DND-41 (cell line): ENCODE measurements around the gene RSBN1L.

Experiments
- ATAC-seq: fragments of 200-7000 bp; cut with Tn5 transposase; 3 replicates; pipeline ENCODE4 v1.9.1; 2021; ENCODE audit warnings: low read depth; ENCODE audit not compliant: insufficient read depth
- DNase-seq: peaks from one replicate; pipeline ENCODE4 v3.0.0-alpha.2; 2020
- H2AFZ ChIP-seq: 2 replicates; pipeline ENCODE4 v1.6.0; 2012; ENCODE audit warnings: low read depth, low read length
- H3K27ac ChIP-seq: 2 replicates; pipeline ENCODE4 v1.5.1; 2012; ENCODE audit warnings: low read length, inconsistent platforms
- H3K27me3 ChIP-seq: fragments of 200-600 bp; sonication (generic); 2 replicates; pipeline ENCODE4 v1.6.0; 2012; ENCODE audit warnings: low read length, mild to moderate bottlenecking, inconsistent platforms; ENCODE audit not compliant: insufficient read depth, poor library complexity
- H3K36me3 ChIP-seq: 2 replicates; pipeline ENCODE4 v1.5.1; 2012; ENCODE audit warnings: low read length, inconsistent platforms; ENCODE audit not compliant: insufficient read depth
- H3K4me1 ChIP-seq: 2 replicates; pipeline ENCODE4 v1.5.1; 2012; ENCODE audit warnings: mild to moderate bottlenecking, low read length; ENCODE audit not compliant: insufficient read depth
- H3K4me2 ChIP-seq: 2 replicates; pipeline ENCODE4 v1.6.0; 2012; ENCODE audit warnings: mild to moderate bottlenecking, moderate library complexity, low read length, inconsistent platforms; ENCODE audit not compliant: insufficient read depth
- H3K4me3 ChIP-seq, 2 experiments: fragments of 200-600 bp in 1 of 2; shearing (Covaris generic) in 1 of 2; 2 replicates each; pipeline ENCODE4 v1.5.1; 2012 to 2016; ENCODE audit warnings: inconsistent platforms in 2 of 2, low read length in 2 of 2, mild to moderate bottlenecking in 2 of 2, low read depth in 1 of 2, moderate library complexity in 1 of 2
- H3K79me2 ChIP-seq: 2 replicates; pipeline ENCODE4 v1.6.0; 2012; ENCODE audit warnings: low read length, inconsistent platforms; ENCODE audit not compliant: insufficient read depth
- H3K9ac ChIP-seq: 2 replicates; pipeline ENCODE4 v1.6.0; 2012; ENCODE audit warnings: low read depth, mild to moderate bottlenecking, inconsistent platforms, low read length, moderate library complexity
- H3K9me3 ChIP-seq: 2 replicates; pipeline ENCODE4 v1.5.1; 2012; ENCODE audit warnings: low read length, moderate library complexity, mild to moderate bottlenecking, inconsistent platforms; ENCODE audit not compliant: insufficient read depth, severe bottlenecking
- H4K20me1 ChIP-seq: 2 replicates; pipeline ENCODE4 v1.6.0; 2012; ENCODE audit warnings: low read length; ENCODE audit not compliant: insufficient read depth
- EZH2 ChIP-seq: IDR thresholded peaks from 3 replicates; pipeline ENCODE4 v1.6.1; 2012; ENCODE audit warnings: borderline replicate concordance, low read depth, mild to moderate bottlenecking, moderate library complexity, low read length, inconsistent platforms; ENCODE audit not compliant: severe bottlenecking
- TF ChIP-seq, protein P1 (sequence below): IDR thresholded peaks from 2 replicates; pipeline ENCODE4 v1.5.1; 2012; ENCODE audit warnings: borderline replicate concordance, low read length, moderate library complexity, mild to moderate bottlenecking; ENCODE audit not compliant: poor library complexity, severe bottlenecking; ENCODE audit errors: extremely low read depth

Gene RSBN1L

DNA sequence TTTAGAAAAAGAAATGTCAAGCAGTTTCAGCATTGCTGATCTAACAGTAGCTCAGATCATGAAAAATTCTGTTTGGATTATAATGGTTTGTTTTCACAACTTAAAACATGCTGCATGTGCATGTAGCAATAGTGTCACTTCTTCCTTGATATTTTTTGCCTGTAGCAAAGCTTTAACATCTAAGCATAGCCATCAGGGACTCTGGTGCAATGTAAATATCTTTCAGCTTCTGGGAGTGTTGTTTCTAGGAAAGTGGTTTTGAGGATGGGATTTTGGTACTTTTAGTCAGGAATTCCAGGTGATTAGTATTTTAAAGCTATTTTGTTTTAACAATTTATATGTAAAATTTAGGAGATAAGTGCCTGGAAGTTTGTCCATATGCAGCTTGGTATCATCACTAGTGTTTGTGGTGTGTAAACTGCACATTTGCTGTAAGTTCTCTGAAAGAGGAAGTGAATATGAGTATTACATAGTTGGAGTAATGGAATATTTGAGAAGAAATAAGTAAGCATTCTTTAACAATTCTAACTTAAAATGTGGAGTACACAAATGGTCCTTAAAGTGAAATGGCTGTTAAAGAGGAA, 1.9 kb downstream of the RSBN1L start:
- Histone ChIP-seq H3K27me3 (no peaks in the 10 kb centered on the region), H3K4me1 (peaks cover 60% of the 10 kb centered on the region)

DNA sequence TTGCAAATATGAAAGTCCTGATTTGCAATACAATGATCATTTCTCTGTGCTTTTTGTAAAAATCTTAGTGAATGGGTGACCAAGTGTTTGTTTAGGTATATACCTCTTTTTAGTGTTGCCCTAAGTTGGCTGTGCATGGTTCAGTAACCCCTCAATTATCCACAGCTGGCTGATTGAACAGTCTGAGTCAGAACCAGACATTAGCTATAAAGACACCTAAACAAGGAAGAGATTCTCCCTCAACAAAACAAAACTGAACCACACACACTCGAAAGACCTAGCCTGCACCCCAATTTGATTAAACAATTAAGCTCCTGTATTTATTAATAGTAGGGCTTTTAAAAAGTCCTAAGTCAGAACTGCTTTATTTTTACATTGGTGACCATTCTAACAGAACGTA, 2.8 kb downstream of the RSBN1L start:
- no peak for ATAC-seq
- no peaks in the 10 kb centered on the region for H3K27me3 ChIP-seq
- H3K79me2 ChIP-seq: peaks cover 96% of the 10 kb centered on the region
- H3K27ac ChIP-seq: no peak overlapping the region
- peaks cover 15% of the 10 kb centered on the region for H3K36me3 ChIP-seq
- TF ChIP-seq, protein P1, sequence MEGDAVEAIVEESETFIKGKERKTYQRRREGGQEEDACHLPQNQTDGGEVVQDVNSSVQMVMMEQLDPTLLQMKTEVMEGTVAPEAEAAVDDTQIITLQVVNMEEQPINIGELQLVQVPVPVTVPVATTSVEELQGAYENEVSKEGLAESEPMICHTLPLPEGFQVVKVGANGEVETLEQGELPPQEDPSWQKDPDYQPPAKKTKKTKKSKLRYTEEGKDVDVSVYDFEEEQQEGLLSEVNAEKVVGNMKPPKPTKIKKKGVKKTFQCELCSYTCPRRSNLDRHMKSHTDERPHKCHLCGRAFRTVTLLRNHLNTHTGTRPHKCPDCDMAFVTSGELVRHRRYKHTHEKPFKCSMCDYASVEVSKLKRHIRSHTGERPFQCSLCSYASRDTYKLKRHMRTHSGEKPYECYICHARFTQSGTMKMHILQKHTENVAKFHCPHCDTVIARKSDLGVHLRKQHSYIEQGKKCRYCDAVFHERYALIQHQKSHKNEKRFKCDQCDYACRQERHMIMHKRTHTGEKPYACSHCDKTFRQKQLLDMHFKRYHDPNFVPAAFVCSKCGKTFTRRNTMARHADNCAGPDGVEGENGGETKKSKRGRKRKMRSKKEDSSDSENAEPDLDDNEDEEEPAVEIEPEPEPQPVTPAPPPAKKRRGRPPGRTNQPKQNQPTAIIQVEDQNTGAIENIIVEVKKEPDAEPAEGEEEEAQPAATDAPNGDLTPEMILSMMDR: no peak
- TF ChIP-seq EZH2: no peak
- peak overlapping the region; percentile 99; the same call in 1 of the 2 replicates for H3K9ac ChIP-seq
- H3K4me2 ChIP-seq: peak overlapping the region; percentile 91
- peak overlapping the region in 1 of 2 experiments; percentile 98; a peak in 1 of 4 replicates for H3K4me3 ChIP-seq
- H4K20me1 ChIP-seq: peaks cover 58% of the 10 kb centered on the region
- H2AFZ ChIP-seq: no peak overlapping the region
- peaks cover 52% of the 10 kb centered on the region for H3K4me1 ChIP-seq
- H3K9me3 ChIP-seq: no peaks in the 10 kb centered on the region
- DNase-seq: no peak

More for the DNA sequence above, 1.9 kb downstream of the RSBN1L start:
- DNase-seq (no peak), ATAC-seq (no peak)
- H3K27ac ChIP-seq: peak overlapping the region; percentile 99
- peaks cover 95% of the 10 kb centered on the region for H3K79me2 ChIP-seq
- H3K9me3 ChIP-seq: no peaks in the 10 kb centered on the region
- H3K4me2 ChIP-seq: peak overlapping the region; percentile 91
- H3K4me3 ChIP-seq: peak overlapping the region; percentile 91 to 98; a peak in 3 of 4 replicates
- H3K9ac ChIP-seq: peak overlapping the region; percentile 99
- no peak for TF ChIP-seq EZH2
- TF ChIP-seq, protein P1: no peak
- peaks cover 51% of the 10 kb centered on the region for H4K20me1 ChIP-seq
- H3K36me3 ChIP-seq: peaks cover 12% of the 10 kb centered on the region
- no peak overlapping the region for H2AFZ ChIP-seq

DNA sequence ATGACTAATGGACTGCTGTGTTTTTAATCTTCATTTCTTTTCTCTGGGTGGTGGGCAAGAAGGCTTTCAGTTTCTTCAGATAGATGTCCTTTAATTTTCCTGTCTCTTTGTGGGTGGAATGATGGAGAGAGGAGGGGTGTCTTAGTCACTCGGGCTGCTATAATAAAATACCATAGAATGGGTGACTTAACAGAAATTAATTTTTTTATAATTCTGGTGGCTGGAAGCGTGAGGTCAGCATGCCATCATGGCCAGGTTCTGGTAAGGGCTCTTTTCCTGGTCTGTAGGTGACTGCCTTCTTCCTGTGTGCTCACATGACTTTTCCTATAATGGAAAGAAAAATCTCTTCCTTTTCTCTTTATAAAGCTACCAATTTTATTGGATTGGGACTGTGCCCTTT, 6.3 kb downstream of the RSBN1L start:
- Histone ChIP-seq H3K79me2 (peaks cover 100% of the 10 kb centered on the region), H3K4me3 (no peak overlapping the region), H3K9ac (no peak overlapping the region), H3K4me2 (peak overlapping the region; percentile 20; the same call in 1 of the 2 replicates), H3K4me1 (peaks cover 39% of the 10 kb centered on the region), H3K36me3 (peaks cover 35% of the 10 kb centered on the region), H4K20me1 (peaks cover 70% of the 10 kb centered on the region), H3K9me3 (no peaks in the 10 kb centered on the region), H3K27me3 (no peaks in the 10 kb centered on the region), H2AFZ (no peak overlapping the region), H3K27ac (no peak overlapping the region)
- no peak for DNase-seq
- TF ChIP-seq, protein P1: no peak
- no peak for TF ChIP-seq EZH2
- ATAC-seq: no peak
